Adrenal gland (tissue), 12 donors: ENCODE measurements around the gene UST. TPM values are rescaled to one million over a fixed set of nuclear protein-coding genes. Genes with fewer than 3 reads are reported as not detected.

ENCODE experiments used
- DNase-seq, 7 donors: peaks; one replicate each; pipeline ENCODE4 v3.0.0-alpha.2; 2019 to 2020
- H3K27ac ChIP-seq, 5 donors: fragments of 200-600 bp; sonication (generic) in 4 of 5; 1 replicate in 3 of 5; 2 replicates in 2 of 5; pipeline versions ENCODE4 v1.5.1 to v1.8.0; 2016 to 2020; ENCODE audit warnings: mild to moderate bottlenecking in 1 of 5
- H3K27me3 ChIP-seq: fragments of 200-600 bp; 2 replicates; pipeline ENCODE4 v1.8.0; 2021
- H3K36me3 ChIP-seq, 2 donors: fragments of 200-600 bp; replicated peaks in 1 of 2; 1 replicate in 1 of 2; 2 replicates in 1 of 2; pipeline versions ENCODE4 v1.5.1 to v1.8.0; 2018 to 2022
- H3K4me1 ChIP-seq, 2 donors: fragments of 200-600 bp; replicated peaks in 1 of 2; 1 replicate in 1 of 2; 2 replicates in 1 of 2; pipeline versions ENCODE4 v1.5.1 to v1.8.0; 2018 to 2021
- H3K4me3 ChIP-seq, 4 donors: fragments of 200-600 bp; sonication (generic) in 3 of 4; one replicate each; pipeline ENCODE4 v1.5.1; 2016 to 2018
- H3K9me3 ChIP-seq, 3 donors: fragments of 200-600 bp; sonication (generic) in 1 of 3; replicated peaks in 1 of 3; 1 replicate in 2 of 3; 2 replicates in 1 of 3; pipeline versions ENCODE4 v1.5.1 to v1.8.0; 2016 to 2021
- CTCF ChIP-seq, 6 experiments: fragments of 450-650 bp in 4 of 6; fragments of 200-600 bp in 2 of 6; sonication (generic) in 1 of 6; IDR thresholded peaks; 1 replicate in 5 of 6; 2 replicates in 1 of 6; pipeline versions ENCODE4 v1.5.1 to v1.8.0; 2016 to 2021; ENCODE audit warnings: antibody characterized with exemption in 6 of 6, mild to moderate bottlenecking in 2 of 6, moderate library complexity in 1 of 6
- POLR2A ChIP-seq, 2 donors: fragments of 450-650 bp; IDR thresholded peaks; one replicate each; pipeline ENCODE4 v1.6.1; 2017; ENCODE audit warnings: antibody characterized with exemption in 2 of 2, mild to moderate bottlenecking in 2 of 2, moderate library complexity in 1 of 2
- WGBS, 4 donors: extraction: QIAGEN DNeasy Blood & Tissue Kit in 2 of 4; methylation state at CpG; one replicate each; pipeline versions ENCODE4 v1.1.5 to v1.1.7; 2013 to 2017; 5-methylcytosine and 5-hydroxymethylcytosine counted together
- intact Hi-C, 2 donors: fragments of 100-400 bp; cut with DNase I; formaldehyde crosslinking; loops; one replicate each; pipeline versions ENCODE4 v1.14.1 to v1.15.0; 2022 to 2023
- polyA plus RNA-seq, 3 donors: library from polyadenylated mRNA; stranded (reverse); fragments of 200-250 nt in 2 of 3; fragments of 350-450 nt in 1 of 3; fragmentation: Illumina TruSeq in 1 of 3; extraction: RNeasy Lipid Tissue Mini Kit (QIAGEN cat#74804) in 1 of 3; gene quantifications; one replicate each; pipeline ENCODE4 v1.2.3, GENCODE V29; 2013 to 2014
- total RNA-seq, 9 donors: library from RNA; depleted of rRNA in 4 of 9; stranded (reverse); fragments of >200 nt in 4 of 9; fragments of 120-200 nt in 1 of 9; fragmentation: NEBNext Ultra II Directional in 1 of 9; extraction: Animal tissue kit (Norgen Biotek cat#: 25700) in 1 of 9; gene quantifications; one replicate each; pipeline versions ENCODE4 v1.1.0 to v1.2.4, GENCODE V29; 2013 to 2023
- donor health status: healthy with polysubstance abuse.
- donor health status: Bipolar disorder and iron deficiency.
- donor health status: DM: yes; HTN: yes; CAD: no.
- donor health status: DM: no; HTN: no; CAD: no.
- donor health status: DM: no; HTN: no; CAD: no.
- donor health status: DM: yes; HTN: yes; CAD: no.

Gene UST
- total and polyA plus RNA-seq, 12 donors = 5.9 to 37.4 (median 18.3) TPM

GRCh38 chr6:149064660-149065015 lies 317.8 kb downstream of the UST start:
- TF ChIP-seq CTCF (IDR thresholded peaks at IDR 0.05) (no peak), POLR2A (IDR thresholded peaks at IDR 0.05) (no peak)
- Histone ChIP-seq H3K36me3 (no peaks in the 10 kb centered on the region), H3K9me3 (no peaks in the 10 kb centered on the region), H3K4me1 (peaks cover 0 to 15% of the 10 kb centered on the region in 2 donors), H3K27ac (no peak overlapping the region), H3K4me3 (no peak overlapping the region), H3K27me3 (no peaks in the 10 kb centered on the region)
- DNase-seq = no peak
- intact Hi-C loops = no loop called here
- 83 to 88% (median 85%) methylated on average over 7 of the region's 7 CpGs for whole genome bisulfite sequencing, 4 donors

DNA sequence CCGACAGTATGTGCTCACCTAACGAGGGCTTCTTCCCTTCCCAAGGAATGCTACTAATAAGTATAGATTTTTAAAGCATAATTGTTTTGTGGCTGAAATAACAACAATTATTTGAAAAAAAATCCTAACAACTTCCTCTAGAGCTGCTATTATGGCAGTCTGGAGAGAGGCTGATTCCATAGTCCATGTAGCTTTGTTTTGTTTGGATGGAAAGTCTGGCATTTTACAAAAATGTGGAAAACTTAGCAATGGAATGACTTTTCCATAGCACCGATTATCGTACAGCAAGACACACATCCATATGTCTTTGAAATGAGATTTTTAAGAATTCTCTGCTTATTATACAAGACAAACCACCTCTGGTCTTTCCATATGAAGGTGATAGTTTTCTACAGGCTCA lies 318.3 kb downstream of the UST start:
- H3K27ac ChIP-seq = no peak overlapping the region
- no peak for TF ChIP-seq POLR2A (IDR thresholded peaks at IDR 0.05)
- no peak for TF ChIP-seq CTCF (IDR thresholded peaks at IDR 0.05)
- H3K4me1 ChIP-seq = peaks cover 0 to 15% of the 10 kb centered on the region in 2 donors
- H3K36me3 ChIP-seq = no peaks in the 10 kb centered on the region
- WGBS, 4 donors = 88 to 89% (median 88%) methylated on average over 4 of the region's 4 CpGs
- no peak for DNase-seq
- intact Hi-C loops = no loop called here
- no peaks in the 10 kb centered on the region for H3K9me3 ChIP-seq
- H3K27me3 ChIP-seq = no peaks in the 10 kb centered on the region
- no peak overlapping the region for H3K4me3 ChIP-seq

DNA sequence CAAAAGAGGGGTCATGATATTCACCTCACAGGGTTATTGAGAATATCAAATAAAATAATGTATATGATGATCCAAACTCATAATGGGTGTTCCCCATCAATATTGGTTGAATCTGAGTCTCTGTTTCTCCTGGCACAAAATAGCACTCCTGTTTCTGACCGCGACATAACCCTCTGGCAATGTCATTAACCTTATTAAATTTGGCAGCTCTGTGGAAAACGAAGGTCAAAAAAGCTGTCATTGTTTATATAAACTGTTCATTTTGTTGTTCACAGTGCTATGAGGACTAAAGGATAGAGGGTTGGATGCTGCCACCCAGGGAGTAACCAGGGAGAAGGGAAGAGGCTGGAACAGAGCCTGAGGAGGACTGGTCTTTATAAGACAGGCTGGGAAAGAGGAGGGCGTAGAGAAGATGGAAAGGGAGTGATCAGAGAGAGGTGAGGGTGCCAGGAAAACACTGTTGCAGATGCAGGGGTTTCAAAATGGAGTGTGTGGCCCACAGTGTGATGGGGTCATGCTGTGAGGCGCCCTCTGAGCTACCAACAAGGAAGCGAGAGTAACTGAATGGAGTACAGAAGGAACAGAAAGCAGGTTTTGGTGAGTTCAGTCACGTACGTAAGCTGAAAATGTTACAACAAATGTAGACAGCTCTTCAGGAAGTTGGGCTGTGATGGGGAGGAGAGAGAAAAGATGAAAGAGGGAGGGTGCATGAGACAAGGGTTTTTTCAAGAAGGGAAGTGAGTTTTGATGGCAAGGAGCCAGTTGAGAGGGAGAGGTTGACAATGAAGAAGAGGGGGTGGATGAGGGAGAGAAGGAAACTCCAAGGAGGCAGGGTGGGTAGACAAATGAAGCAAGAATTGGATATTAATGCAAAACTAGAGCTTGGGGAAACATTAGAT lies 319.1 kb downstream of the UST start:
- 64 to 72% (median 69%) methylated on average over 8 of the region's 8 CpGs for WGBS, 4 donors

GRCh38 chr6:149071997-149072396 lies 325.2 kb downstream of the UST start:
- TF ChIP-seq CTCF (IDR thresholded peaks at IDR 0.05) = no peak
- TF ChIP-seq POLR2A (IDR thresholded peaks at IDR 0.05) = no peak
- no peak overlapping the region for H3K27ac ChIP-seq
- H3K9me3 ChIP-seq = no peaks in the 10 kb centered on the region
- WGBS, 4 donors = 94 to 97% (median 96%) methylated on average over 4 of the region's 4 CpGs
- no peaks in the 10 kb centered on the region for H3K36me3 ChIP-seq
- no peak overlapping the region for H3K4me3 ChIP-seq
- H3K27me3 ChIP-seq = no peaks in the 10 kb centered on the region
- DNase-seq = no peak
- H3K4me1 ChIP-seq = peaks cover 7 to 20% of the 10 kb centered on the region in 2 donors
- intact Hi-C loops = no loop called here

More for the DNA sequence above, 319.1 kb downstream of the UST start:
- peaks cover 0 to 15% of the 10 kb centered on the region in 2 donors for H3K4me1 ChIP-seq
- H3K27me3 ChIP-seq = no peaks in the 10 kb centered on the region
- no peak for TF ChIP-seq CTCF (IDR thresholded peaks at IDR 0.05)
- no peak for TF ChIP-seq POLR2A (IDR thresholded peaks at IDR 0.05)
- peak in 2 of 7 donors; percentile 33 to 35 for DNase-seq
- no peak overlapping the region for H3K4me3 ChIP-seq
- intact Hi-C loops = no loop called here
- no peaks in the 10 kb centered on the region for H3K36me3 ChIP-seq
- no peak overlapping the region for H3K27ac ChIP-seq
- no peaks in the 10 kb centered on the region for H3K9me3 ChIP-seq
